Adipose tissue (tissue), 3 donors: ENCODE results near the gene GDI1. TPM values are rescaled to one million over a fixed set of nuclear protein-coding genes. Genes with fewer than 3 reads are reported as not detected.
"Not testable (repeated sequence)": the region's sequence is repeated elsewhere in the genome, so short reads cannot be mapped to it uniquely, and the experiment has no call there.

Source experiments
- H3K27ac ChIP-seq: one replicate; pipeline ENCODE4 v1.5.1; 2013; ENCODE audit warnings: low read depth, low read length
- WGBS, 3 donors: extraction: QIAGEN DNeasy Blood & Tissue Kit; methylation state at CpG; one replicate each; pipeline ENCODE4 v1.1.7; 2013; 5-methylcytosine and 5-hydroxymethylcytosine counted together
- polyA plus RNA-seq, 3 donors: library from polyadenylated mRNA; stranded (reverse); fragments of 200-250 nt; gene quantifications; one replicate each; pipeline ENCODE4 v1.2.3, GENCODE V29; 2013
- donor health status: healthy with polysubstance abuse.
- donor health status: Bipolar disorder and iron deficiency.
- donor health status: healthy.

The GDI1 gene
- 10 to 100 TPM; 50.7 to 95.3 (median 94.8) TPM for polyA plus RNA-seq

DNA sequence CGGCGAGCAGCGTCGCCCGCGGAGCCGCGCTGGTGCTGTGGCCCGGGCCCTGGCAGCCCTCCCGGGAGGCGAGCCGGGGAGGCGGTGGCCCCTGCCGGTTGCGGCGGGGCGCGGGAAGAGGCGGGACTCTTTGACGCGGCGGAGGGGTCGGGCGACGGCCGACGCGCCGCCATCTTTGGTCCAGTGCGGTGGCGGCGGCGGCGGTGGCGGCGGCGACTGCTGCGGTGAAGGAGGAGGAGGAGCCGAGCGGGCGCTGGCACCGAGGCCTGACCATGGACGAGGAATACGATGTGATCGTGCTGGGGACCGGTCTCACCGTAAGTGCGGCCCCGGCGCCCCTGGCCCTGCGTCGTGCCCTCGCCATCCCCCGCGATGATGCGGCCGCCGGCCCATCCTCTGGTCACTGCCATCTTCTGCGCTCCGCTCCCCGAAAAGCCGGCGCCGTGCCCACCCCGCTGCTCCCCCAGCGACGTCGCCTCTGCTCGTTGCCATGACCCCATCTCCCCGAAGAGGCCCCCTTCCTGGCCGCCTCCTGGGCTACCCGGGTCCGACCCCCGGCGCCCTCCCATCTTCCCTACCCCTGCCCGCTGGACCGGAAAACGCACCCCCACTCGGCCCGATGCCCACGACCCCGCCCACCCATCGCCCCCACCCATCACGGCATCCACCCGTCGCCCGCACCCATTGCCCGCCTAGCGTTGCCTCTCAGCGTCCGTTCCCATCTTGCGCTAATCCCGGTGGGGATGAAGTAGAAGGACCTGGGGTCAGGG lies at the start of gene GDI1:
Gene GDI1, plus strand, starts transcription at position 172 of the 770 bp plus-strand sequence. Its CDS starts 101 bp downstream, at position 273.
- 1 to 27% methylated on average over 61 to 76 of the region's 93 CpGs; no CpG with 5 or more reads in 1 of the 3 donors for WGBS, 3 donors
- peak within 1 kb of the TSS; percentile 33 for H3K27ac ChIP-seq

DNA sequence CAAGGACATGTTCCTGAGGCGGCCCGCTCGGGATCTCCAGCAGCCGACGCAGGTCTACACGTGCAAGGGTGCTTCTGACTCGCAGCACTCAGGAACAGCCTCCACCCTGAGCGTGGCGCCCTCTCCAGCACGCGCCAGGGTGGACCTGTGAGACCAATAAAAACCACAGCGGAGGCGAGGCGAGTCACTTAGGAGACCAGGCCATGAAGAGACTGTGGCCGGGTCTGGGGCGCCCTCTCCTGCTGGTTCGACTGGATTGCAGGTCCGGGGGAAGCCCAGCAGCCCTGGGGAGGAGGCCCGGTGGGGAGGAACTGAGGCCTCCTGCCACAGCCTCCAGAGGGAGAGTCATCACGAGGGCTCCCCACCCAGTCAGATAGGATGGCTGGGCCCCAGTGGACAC lies 48.9 kb upstream of the GDI1 start:
- H3K27ac ChIP-seq = not testable (repeated sequence)
- WGBS, 3 donors = no CpG with 5 or more reads among the region's 20 CpGs

DNA sequence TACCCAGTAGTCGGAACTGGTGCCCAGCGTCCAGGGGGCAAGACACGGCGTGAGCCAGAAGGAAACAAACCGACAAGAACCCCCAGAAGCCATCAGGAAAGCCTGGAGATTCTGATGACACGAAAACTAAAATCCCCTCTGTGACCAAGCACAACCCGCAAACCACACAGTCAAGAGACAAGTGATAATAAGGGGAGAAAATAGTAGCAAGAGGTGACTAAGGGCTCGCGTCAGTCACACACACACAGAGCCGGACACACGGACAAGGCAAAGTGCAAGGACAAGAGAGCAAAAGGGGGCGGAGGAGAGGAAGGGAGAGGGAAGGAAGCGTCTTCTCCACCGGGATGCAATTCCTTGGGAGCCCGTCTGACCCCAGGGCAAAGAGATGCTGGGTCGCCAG lies 48.3 kb upstream of the GDI1 start:
- no CpG with 5 or more reads among the region's 16 CpGs for WGBS, 3 donors
- not testable (repeated sequence) for H3K27ac ChIP-seq

DNA sequence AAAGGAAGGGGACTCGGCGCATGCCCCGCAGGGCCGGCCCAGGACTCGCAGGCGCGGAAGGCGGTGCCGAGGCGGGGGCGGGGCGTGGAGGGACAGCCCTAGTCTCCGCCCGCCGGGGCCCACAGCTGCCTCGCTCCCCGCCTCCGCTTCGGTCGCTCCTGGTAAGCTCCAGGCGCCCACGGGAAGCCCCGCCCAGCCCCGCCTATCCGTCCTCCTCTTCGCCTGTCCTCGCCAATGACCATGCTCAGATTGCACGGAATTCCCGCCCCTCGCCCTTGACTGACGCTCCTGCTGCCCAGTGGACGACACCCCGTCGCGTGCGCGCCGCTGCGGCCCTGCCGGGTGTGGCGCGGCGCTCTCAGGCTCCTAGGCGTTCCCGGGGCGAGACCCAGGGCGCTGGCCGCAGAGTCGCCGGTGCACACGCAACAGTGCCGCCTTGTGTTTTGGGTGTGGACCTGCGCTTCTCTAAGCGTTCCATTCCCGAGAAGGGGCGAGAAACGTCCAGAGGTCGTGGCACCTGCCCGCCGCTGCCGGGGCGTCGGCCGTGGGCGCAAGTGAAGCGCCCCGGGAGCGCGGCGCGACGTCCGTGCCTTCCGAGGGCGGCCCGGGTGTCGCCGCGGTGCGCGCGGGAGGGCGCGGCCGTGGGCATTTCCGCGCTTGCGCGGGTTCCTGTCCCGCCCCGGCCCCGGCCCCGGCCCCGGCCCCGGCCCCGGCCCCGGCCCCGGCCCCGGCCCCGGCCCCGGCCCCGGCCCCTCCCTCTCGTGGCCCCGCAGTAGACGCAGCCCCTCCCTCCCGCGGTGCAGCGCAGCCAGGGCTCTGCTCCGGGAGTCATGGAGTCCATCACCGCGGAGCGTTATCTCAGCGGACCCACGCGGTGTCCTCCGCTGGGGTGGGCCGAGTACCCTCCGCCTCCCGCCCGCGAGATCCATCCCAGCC lies 46.9 kb upstream of the GDI1 start:
- WGBS, 3 donors = 0 to 18% methylated on average over 13 of the region's 121 CpGs; no CpG with 5 or more reads in 1 of the 3 donors
- not testable (repeated sequence) for H3K27ac ChIP-seq

DNA sequence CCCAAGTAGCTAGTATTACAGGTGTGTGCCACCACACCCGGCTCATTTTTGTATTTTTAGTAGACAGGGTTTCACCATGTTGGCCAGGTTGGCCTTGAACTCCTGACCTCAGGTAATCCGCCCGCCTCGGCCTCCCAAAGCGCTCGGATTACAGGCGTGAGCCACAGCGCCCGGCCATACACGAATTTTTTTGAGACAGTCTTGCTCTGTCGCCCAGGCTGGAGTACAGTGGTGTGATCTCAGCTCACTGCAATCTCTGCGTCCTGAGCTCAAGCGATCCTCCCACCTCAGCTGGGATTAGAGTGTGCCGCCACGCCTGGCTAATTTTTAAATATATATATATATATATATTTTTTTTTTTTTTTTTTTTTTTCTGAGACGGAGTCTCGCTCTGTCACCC lies 40.6 kb upstream of the GDI1 start:
- H3K27ac ChIP-seq = not testable (repeated sequence)
- WGBS, 3 donors = 48 to 91% (median 86%) methylated on average over 15 to 17 of the region's 17 CpGs

DNA sequence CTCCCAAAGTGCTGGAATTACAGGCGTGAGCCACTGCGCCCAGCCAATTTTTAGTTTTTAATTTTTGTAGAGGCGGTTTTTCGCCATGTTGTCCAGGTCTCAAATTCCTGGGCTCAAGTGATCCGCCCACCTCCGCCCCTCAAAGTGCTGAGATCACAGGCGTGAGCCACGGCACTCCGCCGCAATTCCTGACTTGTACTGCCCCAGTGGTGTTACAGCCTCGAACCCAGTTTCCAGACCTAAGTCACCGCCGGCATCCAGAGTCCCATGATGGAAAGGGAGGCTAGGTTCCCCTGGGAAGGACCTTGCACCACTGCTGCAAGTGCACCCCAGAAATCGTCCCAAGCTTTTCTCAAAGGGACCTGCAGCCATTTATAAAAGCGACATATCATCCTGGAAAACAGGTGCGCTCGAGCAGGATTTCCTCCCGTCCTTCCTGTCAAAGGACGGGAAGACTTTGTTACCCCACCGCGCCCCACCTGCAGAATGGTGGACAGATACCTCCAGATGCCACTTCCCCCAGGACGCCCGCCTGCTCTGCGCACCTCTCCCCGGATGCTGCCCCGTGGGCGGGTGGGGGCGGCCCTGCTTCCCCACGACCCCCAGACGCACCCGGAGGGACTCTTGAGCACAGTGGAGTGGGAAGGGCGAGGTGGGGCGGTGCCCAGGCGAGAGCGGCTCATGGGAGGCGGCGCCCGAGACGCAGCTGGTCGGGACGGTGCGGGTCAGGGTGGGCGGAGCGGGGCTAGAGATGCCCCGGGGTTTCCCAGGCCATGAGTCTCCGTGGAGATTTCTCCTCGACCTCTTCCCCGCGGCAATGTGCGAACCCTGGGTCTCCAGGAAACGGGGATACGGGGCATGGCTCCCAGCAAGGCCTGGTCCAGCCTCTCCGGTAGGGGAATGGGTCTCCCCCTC lies 39.7 kb upstream of the GDI1 start:
- H3K27ac ChIP-seq = peak overlapping the region; percentile 93
- 3 to 40% (median 3%) methylated on average over 32 to 53 of the region's 53 CpGs for WGBS, 3 donors

DNA sequence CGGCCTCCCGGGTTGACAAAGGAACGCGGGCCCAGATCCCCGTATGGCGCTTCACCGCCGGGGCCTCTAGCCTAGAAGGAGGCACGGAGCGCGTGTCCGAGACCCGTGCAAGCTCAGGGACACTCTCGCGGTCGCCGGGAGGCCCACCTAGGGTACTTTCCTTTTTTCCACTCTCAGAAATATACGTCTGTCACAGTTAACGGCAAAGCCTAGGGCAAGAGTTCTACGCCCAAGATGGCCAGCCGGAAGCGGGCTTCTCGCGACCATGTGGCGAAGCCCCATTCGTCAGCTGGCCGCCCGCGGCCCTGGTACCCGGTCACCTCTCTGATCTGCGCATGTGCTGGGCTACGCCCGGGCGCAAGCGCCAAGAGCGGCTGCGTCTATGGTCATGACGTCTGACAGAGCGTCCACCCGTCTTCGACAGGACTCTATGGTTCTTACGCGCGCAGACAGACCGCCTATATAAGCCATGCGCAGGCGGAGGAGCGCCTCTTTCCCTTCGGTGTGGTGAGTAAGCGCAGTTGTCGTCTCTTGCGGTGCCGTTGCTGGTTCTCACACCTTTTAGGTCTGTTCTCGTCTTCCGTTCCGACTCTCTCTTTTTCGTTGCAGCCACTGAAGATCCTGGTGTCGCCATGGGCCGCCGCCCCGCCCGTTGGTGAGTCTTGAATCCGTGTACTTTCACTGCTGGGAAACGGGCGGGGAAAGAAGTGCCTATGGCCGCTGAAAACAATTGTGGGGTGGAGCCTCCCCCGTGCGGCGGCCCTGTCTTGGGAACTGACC lies 38.9 kb upstream of the GDI1 start, which contains the start of gene RPL10:
Gene RPL10, plus strand, starts transcription at position 490 of the 780 bp plus-strand sequence. Its CDS starts 143 bp downstream, at position 633.
- peak within 1 kb of the TSS; percentile 93 for H3K27ac ChIP-seq
- 0 to 35% (median 0%) methylated on average over 50 to 69 of the region's 69 CpGs for WGBS, 3 donors

DNA sequence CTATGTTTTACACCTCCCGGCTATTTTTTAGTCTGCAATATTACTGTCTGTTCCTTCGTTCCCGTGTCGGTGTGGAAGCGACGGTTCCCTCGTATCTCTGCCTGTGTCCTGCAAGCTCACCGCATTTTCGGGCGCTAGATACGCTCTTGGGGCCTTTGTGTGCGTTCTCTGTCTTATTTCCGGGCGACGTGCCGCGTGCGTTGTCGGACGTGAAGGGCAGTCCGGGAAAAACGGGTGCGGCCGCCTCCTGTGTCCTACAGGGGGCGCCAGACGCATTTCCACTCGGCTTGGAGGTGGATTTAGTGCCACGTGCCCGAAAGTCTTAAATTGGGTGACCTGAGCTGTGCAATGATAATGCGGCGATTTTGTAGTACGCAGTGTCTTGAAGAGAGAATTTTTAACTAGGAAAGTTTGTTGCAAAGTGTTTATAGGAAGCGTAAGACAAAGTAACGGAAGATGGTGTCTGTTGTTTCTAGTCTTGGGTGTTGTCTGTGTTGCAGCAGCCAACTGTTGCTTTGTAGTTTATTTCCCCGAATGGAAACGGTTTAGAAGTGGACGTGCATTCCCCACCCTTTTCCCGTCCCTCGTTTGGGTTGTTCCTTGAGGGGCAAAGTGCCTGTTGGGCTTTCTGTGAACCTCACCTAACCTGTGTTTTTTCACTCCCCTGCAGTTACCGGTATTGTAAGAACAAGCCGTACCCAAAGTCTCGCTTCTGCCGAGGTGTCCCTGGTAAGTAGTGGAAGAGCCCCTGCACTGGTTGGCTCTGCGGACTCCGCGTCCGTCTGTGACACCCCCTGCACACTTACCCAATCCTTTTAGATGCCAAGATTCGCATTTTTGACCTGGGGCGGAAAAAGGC lies 38.1 kb upstream of the GDI1 start:
- 1 to 36% (median 1%) methylated on average over 49 of the region's 49 CpGs for WGBS, 3 donors
- peak overlapping the region; percentile 91 for H3K27ac ChIP-seq

DNA sequence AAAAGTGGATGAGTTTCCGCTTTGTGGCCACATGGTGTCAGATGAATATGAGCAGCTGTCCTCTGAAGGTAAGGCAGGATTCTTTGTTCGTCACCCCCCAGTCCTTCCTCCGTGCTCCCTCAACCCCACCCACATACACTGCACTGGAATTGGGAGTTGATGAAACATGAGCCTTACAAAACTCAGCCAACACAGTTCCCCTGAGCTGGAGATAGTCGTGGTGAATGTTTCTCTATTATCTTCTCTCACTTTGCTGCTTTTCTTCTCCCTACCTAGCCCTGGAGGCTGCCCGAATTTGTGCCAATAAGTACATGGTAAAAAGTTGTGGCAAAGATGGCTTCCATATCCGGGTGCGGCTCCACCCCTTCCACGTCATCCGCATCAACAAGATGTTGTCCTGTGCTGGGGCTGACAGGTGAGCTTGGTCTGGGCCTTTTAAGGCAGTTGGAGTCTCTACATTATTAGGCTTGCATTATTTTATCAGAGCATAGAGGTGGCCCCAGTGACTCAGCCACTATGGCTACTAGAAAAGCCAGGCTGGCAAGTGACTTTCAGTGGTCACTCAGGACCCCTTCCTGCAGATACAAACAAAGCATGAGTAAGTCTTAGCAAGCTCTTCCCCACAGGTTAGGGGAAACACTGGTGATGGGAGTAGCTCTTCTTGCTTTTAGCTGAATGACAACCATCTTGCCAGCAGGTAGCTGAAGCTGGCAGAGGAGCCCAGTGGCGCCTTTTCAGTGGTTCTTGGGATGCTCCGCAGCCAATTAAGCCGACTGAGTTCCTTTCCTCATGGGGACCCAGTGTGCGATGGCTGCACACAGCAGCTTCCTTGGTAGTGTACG lies 37.2 kb upstream of the GDI1 start:
- 24 to 58% (median 42%) methylated on average over 14 of the region's 14 CpGs for WGBS, 3 donors
- no peak overlapping the region for H3K27ac ChIP-seq

DNA sequence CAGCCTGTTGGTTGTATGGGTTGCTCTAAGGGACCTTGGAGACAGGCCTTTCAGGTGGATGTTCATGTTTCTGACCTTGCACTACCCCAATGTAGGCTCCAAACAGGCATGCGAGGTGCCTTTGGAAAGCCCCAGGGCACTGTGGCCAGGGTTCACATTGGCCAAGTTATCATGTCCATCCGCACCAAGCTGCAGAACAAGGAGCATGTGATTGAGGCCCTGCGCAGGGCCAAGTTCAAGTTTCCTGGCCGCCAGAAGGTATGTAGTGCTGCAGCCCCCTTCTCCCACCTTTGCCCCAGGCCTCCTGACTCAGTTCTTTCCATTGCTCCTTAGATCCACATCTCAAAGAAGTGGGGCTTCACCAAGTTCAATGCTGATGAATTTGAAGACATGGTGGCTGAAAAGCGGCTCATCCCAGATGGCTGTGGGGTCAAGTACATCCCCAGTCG lies 36.6 kb upstream of the GDI1 start:
- not testable (repeated sequence) for H3K27ac ChIP-seq
- WGBS, 3 donors = 54 to 84% (median 81%) methylated on average over 5 to 6 of the region's 6 CpGs

DNA sequence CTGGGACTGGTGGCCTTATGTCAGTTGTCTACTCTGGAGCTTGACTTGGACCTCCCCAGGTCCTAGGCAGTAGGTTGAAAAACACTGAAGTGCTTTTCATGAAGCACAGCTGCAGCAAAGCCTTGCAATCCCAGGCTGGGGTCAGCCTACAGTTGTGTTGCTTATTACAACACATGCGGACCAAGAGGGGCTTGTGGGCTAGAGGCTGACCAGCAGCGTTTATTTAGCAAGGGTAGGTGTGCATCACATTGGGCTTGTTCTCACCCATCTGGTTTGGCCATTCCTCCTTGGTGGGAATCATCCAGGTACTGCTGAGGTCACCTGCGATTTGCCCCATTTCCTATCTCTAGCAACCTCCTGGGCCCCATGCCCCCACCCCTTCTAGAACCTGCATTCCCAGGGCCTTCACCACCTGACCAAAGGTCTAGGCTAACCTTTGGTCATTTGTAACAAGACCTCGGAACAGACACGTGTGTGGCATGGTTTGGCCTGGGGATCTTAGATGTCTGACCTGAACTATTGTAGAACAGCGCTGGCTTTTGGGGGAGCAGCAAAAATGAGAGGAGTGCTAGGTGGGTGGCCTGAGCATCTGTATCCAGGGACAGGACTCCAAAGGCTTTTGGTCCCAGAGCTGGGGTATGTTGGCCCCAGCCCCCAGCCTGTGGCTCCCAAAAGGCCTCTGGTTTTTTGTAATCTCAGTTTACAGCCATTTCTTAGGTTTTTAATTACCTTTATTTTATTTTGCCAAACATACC lies 35.7 kb upstream of the GDI1 start:
- 36 to 57% (median 44%) methylated on average over 5 to 6 of the region's 6 CpGs for WGBS, 3 donors
- H3K27ac ChIP-seq = no peak overlapping the region

DNA sequence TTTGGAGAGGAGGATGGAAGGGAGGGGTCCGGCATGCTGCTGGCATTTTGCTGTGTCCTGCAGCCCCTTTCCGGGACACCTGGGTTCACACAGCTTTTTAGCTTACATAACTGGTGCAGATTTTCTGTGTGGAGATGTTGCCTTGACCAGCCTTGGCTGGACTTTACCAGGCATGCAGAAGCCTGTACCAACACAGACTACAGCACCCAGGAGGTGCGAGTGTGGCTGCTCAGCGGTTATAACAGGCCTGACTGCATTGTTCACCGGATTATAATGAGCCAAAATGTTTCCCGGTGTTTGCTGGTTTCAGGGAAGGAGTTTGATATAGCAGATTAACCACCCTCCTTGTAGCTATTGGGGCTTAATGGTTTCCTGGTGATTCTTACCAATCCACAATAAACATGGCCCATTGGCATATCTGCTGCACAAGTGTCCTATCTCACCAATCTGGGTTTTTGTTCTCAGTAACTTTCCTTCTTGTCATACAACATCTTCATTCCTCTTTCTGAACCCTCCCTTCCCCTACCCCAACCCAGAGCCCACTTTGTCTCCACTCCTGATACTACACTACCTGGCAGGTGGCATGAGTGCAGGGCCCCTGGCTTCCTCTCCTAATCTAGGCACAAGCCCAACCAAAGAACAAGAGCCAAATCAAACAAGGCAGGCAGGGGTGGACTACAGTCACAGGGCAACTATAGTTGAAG lies 34.9 kb upstream of the GDI1 start:
- H3K27ac ChIP-seq = no peak overlapping the region
- WGBS, 3 donors = 33 to 69% (median 67%) methylated on average over 6 of the region's 6 CpGs

DNA sequence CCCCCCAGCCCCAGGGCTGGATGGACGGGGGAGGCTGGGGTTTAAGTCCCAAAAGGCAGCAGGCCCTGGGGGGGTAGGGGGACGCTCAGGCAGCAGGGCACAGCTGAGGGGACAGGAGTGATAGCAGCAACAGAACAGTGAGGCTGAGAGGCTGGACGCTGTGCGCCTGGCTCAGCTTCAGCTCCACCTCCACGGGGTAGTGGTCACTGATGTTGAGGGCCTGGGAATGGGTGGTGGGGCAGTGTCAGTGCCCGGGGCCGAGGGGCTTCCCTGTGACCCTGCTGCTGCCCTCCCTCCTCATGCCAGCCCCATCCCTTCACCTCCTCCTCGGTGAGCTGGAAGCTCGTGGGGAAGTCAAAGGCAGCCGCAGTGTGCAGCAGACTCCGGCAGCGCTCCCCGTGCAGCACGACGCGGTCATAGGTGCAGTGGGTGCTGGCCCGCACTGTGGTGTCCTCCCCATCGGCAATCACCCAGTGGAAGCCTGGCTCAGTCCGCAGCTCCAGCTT lies 34.3 kb upstream of the GDI1 start:
- no peak overlapping the region for H3K27ac ChIP-seq
- WGBS, 3 donors = 75 to 82% (median 79%) methylated on average over 15 to 19 of the region's 19 CpGs

DNA sequence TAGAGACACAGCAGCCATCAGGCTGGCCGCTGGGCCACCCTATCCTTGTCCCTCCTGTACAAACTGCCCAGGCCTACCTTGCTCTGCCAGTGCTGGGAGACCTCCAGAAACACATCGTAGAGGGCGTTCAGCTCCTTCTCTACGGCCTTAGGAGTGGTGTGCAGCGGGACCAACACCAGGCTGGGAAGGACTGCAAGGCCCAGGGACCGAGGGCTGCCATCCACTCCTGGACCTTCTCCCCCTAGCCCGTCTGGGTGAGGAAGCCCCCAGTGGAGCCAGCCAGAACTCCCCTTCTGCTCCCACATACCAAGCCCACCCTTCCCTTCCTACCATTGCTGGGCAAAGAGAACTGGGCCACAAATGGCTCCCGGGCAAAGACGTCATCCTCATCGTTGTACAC lies 33.8 kb upstream of the GDI1 start:
- no peak overlapping the region for H3K27ac ChIP-seq
- WGBS, 3 donors = 87 to 92% (median 88%) methylated on average over 9 to 10 of the region's 10 CpGs
